Activated CD4-positive, alpha-beta T cell treated with anti-CD3 and anti-CD28 coated beads for 1 hour (primary cell): ENCODE data around the gene ZCCHC14.
"Not testable (repeated sequence)": the region's sequence is repeated elsewhere in the genome, so short reads cannot be mapped to it uniquely, and the experiment has no call there.

ENCODE experiments used
- DNase-seq: peaks from one replicate; pipeline ENCODE4 v3.0.0-alpha.2; 2020

ZCCHC14 gene

DNA sequence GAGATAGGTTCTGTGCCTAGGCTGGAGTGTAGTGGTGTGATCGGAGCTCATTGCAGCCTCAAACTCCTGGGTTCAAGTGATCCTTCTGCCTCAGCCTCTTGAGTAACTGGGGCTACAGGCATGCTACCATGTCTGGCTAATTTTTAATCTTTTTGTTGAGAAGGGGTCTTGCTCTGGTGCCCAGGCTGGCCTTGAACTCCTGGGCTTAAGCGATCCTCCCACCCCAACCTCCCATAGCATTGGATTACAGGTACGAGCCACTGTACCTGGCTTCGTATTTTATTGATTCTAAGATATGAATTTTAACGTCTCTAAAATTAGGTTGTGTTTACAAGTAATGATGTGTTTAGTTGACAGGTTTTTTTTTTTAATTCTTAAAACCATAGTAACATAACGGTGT lies 30.8 kb upstream of the ZCCHC14 start:
- DNase-seq: not testable (repeated sequence)

GRCh38 chr16:87521764-87522163 lies 28.9 kb upstream of the ZCCHC14 start:
- not testable (repeated sequence) for DNase-seq

DNA sequence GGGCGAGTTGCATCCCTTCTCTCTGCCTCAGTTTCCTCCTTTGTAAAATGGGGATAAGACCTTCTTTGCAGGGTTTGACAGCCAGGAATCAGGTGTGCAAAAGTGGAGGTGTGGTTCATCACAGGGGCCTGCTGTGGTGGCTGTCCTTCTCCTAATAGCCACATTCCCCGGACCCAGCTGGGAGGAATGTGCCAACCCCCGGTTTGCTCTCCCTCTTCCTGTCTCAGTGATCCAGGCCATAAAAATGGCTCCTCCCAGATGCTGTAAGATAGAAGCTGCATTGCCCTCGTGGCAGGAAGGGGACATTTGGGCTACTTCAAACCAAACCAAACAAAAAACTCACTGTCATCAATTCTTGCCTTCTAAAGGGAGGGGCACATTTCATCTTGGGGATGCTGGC lies 26.3 kb upstream of the ZCCHC14 start:
- not testable (repeated sequence) for DNase-seq

DNA sequence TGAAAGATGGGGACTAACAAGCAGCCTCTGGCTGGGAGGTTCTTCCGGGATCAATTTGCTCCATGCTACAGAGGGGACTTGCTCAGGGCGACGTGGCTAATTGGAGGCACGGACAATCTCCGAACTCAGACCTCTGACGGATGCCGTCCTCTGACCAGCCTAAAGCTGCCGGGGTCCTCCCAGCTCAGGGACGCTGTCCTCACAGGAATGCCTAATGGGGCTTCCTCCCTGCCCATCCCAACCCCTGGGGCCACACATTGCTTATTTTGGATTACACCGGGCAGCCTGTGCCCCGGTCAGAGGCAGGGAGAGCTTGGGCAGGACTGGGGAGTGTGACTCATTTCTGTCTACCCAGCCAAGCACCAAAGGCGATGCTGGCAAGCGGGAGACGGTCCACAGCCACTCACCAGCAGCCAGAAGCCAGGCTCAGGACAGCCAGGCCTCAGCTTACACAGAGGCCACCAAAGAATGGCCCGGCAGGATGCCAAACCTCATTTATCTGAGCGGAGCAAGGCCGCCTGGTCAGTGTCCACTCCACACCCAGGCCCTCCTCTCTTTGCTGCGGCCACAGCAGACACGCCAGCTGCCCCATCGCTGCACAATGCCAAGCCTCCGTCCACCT lies 25.7 kb upstream of the ZCCHC14 start:
- DNase-seq: not testable (repeated sequence)

GRCh38 chr16:87517610-87518429 lies 25.0 kb upstream of the ZCCHC14 start:
- not testable (repeated sequence) for DNase-seq

- DNase-seq: no peak
Observed at GRCh38 chr16:87516361-87516760, 23.5 kb upstream of the ZCCHC14 start.

GRCh38 chr16:87515475-87516330 lies 22.9 kb upstream of the ZCCHC14 start:
- no peak for DNase-seq

- not testable (repeated sequence) for DNase-seq
Observed at GRCh38 chr16:87509778-87510177, 17.0 kb upstream of the ZCCHC14 start.

GRCh38 chr16:87507351-87508069 lies 14.7 kb upstream of the ZCCHC14 start:
- no peak for DNase-seq

GRCh38 chr16:87506423-87507350 lies 13.9 kb upstream of the ZCCHC14 start:
- no peak for DNase-seq

- DNase-seq: no peak
Observed at GRCh38 chr16:87505834-87506233, 13.0 kb upstream of the ZCCHC14 start.

GRCh38 chr16:87503232-87503937 lies 10.6 kb upstream of the ZCCHC14 start:
- DNase-seq: not testable (repeated sequence)

DNA sequence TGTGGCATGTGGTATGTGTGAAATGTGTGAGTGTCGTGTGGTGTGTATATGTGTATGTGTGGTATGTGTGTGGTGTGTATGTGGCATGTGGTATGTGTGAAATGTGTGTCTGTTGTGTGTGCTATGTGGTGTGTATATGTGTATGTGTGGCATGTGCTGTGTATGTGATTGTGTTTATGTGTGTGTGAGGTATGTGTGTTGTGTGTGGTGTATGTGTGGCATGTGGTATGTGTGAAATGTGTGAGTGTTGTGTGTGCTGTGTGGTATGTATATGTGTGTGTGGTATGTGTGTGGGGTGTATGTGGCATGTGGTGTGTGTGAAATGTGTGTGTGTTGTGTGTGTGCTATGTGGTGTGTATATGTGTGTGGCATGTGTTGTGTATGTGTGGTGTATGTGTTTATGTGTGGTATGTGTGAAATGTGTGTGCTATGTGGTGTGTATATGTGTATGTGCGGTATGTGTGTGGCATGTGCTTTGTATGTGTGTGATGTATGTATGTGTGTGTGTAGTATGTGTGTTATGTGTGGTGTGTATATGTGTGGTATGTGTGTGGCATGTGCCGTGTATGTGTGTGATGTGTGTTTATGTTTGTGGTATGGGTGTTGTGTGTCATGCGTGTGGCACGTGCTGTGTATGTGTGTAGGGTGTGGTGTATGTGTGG lies 9.6 kb upstream of the ZCCHC14 start:
- no peak for DNase-seq

DNA sequence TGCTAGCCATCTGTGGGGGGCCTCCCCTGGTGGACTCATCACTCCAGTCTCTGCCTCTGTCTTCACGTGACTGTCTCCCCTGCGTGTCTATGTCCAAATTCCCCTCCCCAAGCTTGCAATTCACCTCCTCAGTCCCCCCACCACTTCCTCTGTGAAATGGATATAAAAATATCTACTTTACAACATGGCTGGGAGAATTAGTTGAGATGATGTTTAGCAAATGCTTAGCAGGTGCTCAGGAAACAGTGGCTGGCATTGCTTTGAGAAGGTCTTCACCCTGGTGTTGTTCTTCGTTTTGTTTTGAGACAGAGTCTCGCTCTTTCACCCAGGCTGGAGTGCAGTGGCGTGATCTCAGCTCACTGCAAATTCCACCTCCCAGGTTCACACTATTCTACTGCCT lies 8.3 kb upstream of the ZCCHC14 start:
- DNase-seq: no peak

DNA sequence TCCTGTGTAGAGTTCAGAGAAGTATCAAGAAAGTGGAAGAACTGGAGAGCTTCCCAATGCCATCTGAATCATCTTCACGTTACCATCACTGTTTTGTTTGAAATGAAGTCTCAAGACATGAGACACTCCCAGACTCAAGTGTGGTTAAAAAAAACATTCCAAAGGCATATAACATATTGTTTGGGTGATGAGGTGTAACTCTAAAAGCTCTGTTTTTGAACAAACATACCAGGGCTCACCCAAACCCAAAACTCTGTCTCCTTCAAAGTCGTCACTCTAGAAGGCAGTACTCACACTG lies 6.3 kb upstream of the ZCCHC14 start:
- no peak for DNase-seq

DNA sequence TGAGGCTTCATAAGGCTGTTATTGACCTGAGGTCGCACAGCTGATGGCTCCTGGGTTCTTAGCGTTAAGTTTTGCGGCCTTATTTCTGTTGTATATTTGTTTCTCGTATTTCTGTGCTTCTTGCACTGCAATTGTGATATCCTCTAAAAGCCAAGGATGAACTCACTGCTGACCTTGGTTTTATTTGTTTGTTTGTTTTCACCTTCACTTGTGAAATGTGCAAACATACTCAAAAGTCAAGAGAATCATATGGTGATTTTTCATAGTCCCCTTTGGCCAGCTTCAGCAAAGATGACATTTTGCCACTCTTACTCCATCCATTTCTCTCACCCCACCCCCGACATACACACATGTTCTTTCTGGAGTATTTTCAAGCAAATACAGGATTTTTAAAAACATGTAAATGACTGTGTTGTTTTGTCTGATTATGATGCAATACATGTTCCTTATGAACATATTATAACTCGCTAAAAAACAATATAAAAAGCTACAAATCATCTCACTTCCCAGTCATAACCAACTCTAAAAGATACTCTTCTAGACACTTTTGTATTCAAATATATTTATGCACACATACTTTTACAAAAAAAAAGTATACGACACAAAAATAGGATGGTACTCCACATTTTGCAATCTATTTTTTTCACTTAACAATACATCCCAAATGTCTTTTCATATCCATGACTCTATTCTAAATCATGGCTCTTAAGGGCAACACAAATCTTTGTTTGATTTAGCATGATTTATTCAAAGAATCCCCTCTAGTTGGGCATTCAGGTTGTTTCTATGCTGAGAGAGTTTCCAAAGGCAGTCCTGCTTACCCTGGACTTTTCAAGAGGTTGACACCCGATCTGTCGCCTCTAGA lies 5.7 kb upstream of the ZCCHC14 start:
- DNase-seq: no peak

GRCh38 chr16:87497767-87498290 lies 5.0 kb upstream of the ZCCHC14 start:
- DNase-seq: not testable (repeated sequence)

- not testable (repeated sequence) for DNase-seq
Observed at GRCh38 chr16:87497023-87497766, 4.4 kb upstream of the ZCCHC14 start.

DNA sequence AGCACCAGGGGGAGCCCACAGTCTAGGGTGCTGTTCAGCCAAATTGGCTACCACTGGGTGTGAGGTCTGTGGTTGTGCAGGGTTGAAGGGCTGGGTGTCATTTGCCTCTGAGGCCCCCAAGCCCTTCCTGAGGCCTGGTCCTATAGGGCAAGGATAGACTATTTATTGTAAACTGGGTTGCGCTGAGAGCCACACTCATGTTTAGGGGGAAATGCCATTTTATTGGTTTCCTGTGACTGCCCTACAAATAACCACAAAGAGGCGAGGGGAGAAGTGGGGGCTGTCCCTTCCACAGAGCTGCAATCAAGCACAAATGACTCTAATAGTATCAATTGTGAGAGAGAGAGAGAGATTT lies 3.6 kb upstream of the ZCCHC14 start:
- no peak for DNase-seq
